ENCODE measurements around the gene RTEL1.
A peak's percentile ranks its signal among the peaks of the same experiment; 100 is the strongest.

The RTEL1 gene

DNA sequence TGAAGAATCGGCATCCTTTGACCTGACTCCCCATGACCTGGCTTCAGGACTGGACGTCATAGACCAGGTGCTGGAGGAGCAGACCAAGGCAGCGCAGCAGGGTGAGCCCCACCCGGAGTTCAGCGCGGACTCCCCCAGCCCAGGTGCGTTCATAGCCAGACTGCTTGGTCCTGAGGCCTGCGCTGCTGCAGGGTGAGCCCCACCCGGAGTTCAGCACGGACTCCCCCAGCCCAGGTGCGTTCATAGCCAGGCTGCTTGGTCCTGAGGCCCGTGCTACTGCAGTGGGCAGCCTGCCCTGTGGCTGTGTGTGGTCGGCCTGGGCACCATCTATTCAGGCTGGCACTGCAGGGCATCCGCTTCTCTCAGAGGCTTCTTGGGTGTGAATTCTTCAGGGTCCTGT, 15.8 kb downstream of the RTEL1 start:
- no peak for TF ChIP-seq JUND (IDR thresholded peaks at IDR 0.05; ENCODE audit: low read depth)
- DNase-seq (ENCODE audit: low read depth in 1 of 2, low spot score in 1 of 2): no peak
- in situ Hi-C loops (cut with HindIII; ENCODE audit: low pct_unique_long_range_greater_than_20kb, low sequenced_read_pairs): no loop called here

DNA sequence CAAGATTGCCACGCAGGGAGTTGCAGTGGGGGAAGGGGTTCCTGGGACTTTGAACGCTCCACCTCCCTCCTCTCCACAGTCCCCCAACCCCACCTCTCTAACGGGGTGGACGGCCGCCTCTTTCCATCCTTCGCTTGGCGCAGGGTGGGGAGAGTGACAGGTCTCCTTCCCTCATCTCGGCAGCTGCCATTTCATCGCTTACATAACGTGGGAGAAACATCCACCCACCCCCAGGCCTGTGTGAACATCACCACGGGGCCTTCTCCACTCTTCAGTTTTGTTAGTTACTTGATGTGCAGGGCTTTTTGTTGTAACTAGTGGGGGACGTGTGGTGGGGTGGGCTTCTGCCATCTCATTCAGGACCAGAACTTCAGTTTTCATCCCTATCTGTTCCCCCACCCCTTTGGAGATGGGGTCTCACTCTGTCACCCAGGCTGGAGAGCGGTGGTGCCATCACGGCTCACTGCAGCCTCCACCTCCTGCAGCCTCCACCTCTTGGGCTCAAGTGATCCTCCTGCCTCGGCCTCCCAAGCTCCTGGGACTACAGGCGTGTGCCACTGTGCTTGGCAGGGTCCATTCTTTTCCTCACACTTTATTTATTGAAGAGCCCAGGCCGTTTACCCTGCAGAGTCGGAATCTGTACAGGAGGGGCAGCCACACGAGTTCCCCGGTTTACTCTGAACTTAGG, 17.7 kb downstream of the RTEL1 start:
- DNase-seq (ENCODE audit: low read depth in 1 of 2, low spot score in 1 of 2): no peak
- in situ Hi-C loops (cut with HindIII; ENCODE audit: low pct_unique_long_range_greater_than_20kb, low sequenced_read_pairs): no loop called here
- no peak for TF ChIP-seq JUND (IDR thresholded peaks at IDR 0.05; ENCODE audit: low read depth)

DNA sequence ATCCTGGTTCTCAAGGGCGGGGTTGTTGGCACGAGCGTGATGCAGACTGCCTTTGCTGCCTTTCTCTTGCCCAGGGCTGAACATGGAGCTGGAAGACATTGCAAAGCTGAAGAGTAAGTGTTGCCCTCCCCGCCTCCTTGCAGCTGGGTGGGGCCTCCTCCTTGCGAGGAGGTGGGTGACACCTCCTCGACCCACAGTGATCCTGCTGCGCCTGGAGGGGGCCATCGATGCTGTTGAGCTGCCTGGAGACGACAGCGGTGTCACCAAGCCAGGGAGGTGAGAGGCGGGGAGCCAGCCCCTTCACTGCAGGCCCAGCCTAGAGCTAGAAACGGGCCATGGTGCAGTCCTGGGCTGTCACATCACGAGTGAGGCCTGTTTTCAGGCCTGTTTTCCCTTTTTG, 20.0 kb downstream of the RTEL1 start:
- in situ Hi-C loops (cut with HindIII; ENCODE audit: low pct_unique_long_range_greater_than_20kb, low sequenced_read_pairs): no loop called here
- DNase-seq (ENCODE audit: low read depth in 1 of 2, low spot score in 1 of 2): no peak
- TF ChIP-seq JUND (IDR thresholded peaks at IDR 0.05; ENCODE audit: low read depth): no peak

DNA sequence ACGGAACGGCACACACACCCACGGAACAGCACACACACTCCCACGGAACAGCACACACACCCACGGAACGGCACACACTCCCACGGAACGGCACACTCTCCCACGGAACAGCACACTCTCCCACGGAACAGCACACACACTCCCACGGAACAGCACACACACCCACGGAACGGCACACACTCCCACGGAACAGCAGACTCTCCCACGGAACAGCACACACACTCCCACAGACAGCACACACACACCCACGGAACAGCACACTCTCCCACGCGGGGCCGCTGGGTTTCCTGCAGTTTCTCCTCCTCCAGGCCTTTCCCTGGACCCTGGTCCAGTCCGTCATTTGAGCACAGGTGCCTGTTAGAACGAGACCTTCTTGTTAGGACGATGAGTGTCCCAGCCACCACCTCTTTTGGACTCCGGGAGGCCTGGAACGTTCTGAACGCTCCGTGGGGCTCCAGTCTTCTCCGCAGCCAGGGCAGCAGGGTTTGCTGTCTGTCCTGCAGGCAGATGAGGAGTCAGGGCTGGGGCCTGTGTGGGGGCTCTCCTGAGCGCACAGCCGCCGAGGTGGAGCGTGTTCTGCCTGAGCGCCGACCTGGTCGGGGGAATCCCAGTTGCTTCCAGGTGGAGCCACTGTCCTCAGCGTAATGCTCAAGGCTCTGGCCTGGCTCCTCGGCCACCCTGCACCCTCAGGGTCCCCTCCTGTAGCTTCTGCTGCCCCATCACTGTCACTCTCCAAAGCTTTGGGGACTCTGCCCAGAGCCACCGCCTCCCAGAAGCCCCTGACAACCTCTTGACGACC, 20.8 kb downstream of the RTEL1 start:
- no peak for TF ChIP-seq JUND (IDR thresholded peaks at IDR 0.05; ENCODE audit: low read depth)
- DNase-seq (ENCODE audit: low read depth in 1 of 2, low spot score in 1 of 2): no peak
- in situ Hi-C loops (cut with HindIII; ENCODE audit: low pct_unique_long_range_greater_than_20kb, low sequenced_read_pairs): no loop called here

DNA sequence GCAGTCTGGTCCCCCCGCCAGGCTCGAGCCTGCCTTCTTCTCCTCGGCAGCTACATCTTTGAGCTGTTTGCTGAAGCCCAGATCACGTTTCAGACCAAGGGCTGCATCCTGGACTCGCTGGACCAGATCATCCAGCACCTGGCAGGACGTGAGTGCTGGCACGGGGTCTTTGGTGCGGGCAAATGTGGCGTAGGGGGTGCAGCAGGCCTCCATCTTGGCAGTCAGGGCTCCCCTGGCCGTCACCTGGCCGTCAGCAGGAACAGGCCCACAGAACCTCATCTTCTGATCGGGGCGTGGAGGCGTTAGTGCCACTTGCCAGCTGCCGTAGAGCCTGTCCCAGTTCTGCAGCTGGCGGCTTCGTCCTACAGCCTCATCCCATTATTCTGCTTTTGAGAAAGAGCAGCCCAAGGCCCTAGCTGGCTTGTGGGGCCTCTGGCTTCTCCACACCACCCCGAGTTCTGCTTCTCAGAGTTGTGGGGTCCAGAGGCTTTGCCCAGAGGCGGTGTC, 21.7 kb downstream of the RTEL1 start:
- in situ Hi-C loops (cut with HindIII; ENCODE audit: low pct_unique_long_range_greater_than_20kb, low sequenced_read_pairs): no loop called here
- no peak for DNase-seq (ENCODE audit: low read depth in 1 of 2, low spot score in 1 of 2)
- TF ChIP-seq JUND (IDR thresholded peaks at IDR 0.05; ENCODE audit: low read depth): no peak

DNA sequence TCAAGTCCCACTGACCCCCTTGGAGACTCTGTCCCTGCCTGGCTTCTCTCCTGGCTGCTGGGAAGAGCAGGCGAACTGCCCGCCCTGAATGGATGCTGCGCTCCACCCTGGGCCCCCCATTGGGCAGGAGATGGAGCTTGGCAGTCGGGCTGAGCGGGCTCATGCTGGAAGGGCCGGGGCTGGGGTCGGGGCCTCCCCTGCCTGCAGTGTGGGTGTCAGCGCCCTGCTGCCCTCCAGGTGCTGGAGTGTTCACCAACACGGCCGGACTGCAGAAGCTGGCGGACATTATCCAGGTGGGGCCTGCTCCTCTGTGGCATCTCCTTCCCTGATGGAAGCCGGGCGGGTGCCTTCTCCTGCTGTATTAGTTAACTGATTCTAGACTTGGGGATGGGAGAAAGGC, 22.3 kb downstream of the RTEL1 start:
- in situ Hi-C loops (cut with HindIII; ENCODE audit: low pct_unique_long_range_greater_than_20kb, low sequenced_read_pairs): no loop called here
- no peak for DNase-seq (ENCODE audit: low read depth in 1 of 2, low spot score in 1 of 2)
- no peak for TF ChIP-seq JUND (IDR thresholded peaks at IDR 0.05; ENCODE audit: low read depth)

DNA sequence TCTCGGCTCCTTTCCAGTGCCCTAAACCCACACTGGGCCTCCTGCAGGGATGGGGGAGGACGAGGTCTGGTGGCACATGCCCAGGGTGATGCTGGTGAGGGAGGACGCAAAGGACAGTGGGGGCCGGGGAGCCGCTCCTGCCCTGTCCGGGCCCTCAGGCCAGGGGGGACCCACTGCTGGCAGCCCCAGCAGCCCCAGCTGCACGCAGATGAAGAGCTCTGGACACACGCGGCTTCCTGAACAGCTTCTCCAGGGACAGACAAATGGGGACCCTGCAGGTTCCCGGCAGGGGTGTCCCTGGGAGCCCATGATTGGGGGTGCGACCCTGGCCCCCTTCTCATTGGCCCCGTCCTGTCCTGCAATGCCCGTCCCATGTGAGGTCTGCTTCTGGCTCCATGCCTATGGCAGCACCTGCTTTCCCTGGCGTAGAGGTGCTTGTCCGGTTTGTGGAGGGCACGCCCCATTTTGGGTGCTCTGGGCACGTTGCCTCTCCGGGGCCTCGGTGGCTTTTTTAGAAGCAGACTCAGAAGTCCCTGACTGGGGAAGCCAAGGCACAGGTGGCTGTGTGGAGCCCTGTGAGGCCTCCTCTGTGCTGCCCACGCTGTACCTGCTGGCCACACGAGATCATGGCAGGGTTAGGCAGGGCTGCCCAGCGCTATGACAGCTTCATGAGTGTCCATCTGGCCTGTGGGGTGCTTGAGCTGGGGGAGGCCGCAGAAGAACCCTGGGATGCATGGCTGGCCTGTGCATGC, 22.9 kb downstream of the RTEL1 start:
- in situ Hi-C loops (cut with HindIII; ENCODE audit: low pct_unique_long_range_greater_than_20kb, low sequenced_read_pairs): no loop called here
- no peak for TF ChIP-seq JUND (IDR thresholded peaks at IDR 0.05; ENCODE audit: low read depth)
- no peak for DNase-seq (ENCODE audit: low read depth in 1 of 2, low spot score in 1 of 2)

DNA sequence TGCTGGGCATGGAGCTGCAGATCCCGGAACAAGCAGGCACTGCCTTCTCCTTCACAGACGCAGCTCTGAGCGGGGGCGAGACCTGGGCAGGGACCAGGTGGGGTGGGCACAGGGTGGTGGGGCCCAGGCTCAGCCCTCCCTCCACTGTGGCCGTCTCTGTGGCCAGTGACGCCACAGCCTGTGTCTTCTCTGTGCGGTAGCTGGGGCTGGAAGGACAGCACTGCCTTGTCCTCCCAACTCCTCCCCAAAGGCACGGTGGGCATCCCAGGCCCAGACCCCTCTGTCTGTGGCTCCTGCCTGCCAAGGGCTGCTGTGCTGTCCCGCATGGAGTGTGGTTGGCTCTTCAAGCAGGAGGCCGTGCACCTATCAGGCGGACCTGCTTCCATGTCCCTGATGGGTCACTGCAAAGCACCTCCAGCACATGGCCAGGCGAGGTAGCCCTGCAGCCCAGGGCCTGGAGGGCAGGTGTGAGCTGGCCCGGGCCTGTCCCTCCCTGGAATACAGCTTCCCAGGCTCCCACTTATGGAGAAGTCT, 23.6 kb downstream of the RTEL1 start:
- in situ Hi-C loops (cut with HindIII; ENCODE audit: low pct_unique_long_range_greater_than_20kb, low sequenced_read_pairs): no loop called here
- TF ChIP-seq JUND (IDR thresholded peaks at IDR 0.05; ENCODE audit: low read depth): no peak
- no peak for DNase-seq (ENCODE audit: low read depth in 1 of 2, low spot score in 1 of 2)

DNA sequence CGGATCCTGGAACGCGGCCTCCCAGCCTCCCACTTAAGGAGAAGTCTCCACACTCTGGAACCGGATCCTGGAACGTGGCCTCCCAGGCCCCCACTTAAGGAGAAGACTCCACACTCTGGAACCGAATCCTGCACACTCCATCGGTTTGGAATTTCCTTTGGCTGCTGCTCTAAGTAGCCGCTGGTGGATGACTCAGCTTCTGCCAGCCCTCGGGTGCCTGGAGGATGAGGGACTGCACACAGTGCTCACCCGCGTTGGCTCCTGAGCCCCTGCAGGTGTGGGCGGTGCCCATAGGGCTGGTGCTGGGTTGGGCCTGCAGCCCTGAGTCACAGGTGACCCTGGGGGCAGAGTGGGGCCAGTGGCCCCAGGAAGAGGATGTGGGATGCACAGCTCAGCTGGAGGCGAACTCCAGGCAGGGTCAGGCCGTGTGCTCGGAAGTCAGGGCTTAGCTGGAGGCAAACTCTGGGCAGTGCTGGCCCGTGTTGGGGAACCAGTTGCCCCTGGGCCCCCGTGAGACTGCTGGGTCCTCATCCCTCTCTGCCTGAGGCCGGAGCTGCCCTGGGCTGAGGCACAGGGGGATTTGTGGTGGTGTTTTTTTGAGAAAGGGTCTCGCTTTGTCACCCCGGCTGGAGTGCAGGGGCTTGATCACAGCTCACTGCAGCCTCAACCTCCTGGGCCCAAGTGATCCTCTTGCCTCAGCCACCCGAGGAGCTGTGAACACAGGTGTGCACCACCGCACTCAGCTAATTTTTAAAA, 24.4 kb downstream of the RTEL1 start:
- peak; percentile 58; the same call in 1 of the 2 replicates for TF ChIP-seq JUND (IDR thresholded peaks at IDR 0.05; ENCODE audit: low read depth)
- in situ Hi-C loops (cut with HindIII; ENCODE audit: low pct_unique_long_range_greater_than_20kb, low sequenced_read_pairs): no loop called here
- DNase-seq (ENCODE audit: low read depth in 1 of 2, low spot score in 1 of 2): peak in 1 of 2 experiments; percentile 84

DNA sequence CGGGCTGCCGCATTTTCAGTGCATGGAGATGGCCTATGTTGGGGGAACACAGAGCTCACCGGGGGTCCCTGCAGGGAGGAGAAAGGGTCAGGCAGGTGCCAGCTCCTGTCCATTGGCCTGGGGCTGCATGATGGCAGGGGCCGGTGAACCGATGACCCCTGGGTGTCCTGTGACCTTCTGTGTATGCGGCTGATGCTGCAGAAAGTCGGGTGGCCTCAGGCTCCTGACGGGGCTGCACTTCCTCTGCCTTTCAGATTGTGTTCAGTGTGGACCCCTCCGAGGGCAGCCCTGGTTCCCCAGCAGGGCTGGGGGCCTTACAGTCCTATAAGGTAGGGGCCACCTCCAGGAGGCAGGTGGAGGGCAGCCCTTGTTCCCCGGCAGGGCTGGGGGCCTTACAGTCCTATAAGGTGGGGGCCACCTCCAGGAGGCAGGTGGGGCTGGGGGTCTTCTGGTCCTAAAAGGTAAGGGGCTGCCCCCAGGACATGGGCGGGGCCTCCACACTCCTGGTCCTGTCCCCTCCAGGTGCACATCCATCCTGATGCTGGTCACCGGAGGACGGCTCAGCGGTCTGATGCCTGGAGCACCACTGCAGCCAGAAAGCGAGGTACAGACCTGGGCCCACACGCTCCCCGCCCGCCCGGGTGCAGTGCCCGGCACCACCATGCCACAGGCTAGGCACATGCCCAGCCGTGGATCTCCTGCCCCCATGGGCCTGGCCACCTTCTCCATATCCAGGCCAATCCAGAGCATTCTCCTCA, 27.3 kb downstream of the RTEL1 start:
- no peak for DNase-seq (ENCODE audit: low read depth in 1 of 2, low spot score in 1 of 2)
- in situ Hi-C loops (cut with HindIII; ENCODE audit: low pct_unique_long_range_greater_than_20kb, low sequenced_read_pairs): no loop called here
- TF ChIP-seq JUND (IDR thresholded peaks at IDR 0.05; ENCODE audit: low read depth): no peak

DNA sequence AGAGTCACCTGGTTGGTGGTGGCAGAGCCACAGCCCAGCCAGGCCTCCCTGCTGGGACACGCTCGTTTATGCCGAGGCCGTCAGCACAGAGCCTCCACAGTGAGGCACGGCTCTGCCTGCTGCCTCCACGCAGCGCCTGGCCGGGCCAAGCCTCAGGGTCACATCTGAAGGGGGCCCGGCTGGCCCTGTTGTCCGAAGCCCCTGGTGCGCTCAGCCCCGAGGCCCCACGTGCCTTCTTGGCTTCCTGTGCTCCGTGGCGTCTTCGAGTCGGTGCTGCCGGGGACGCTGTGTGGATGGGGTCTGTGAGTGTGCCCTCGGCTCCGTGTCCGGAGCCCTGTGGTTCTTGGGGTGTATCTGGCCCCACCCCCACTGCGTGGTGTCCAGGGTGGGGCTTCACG, 28.0 kb downstream of the RTEL1 start:
- in situ Hi-C loops (cut with HindIII; ENCODE audit: low pct_unique_long_range_greater_than_20kb, low sequenced_read_pairs): no loop called here
- no peak for TF ChIP-seq JUND (IDR thresholded peaks at IDR 0.05; ENCODE audit: low read depth)
- no peak for DNase-seq (ENCODE audit: low read depth in 1 of 2, low spot score in 1 of 2)

Measured in T47D (cell line).